HG02938 (cell line): Measurements from ENCODE around the gene C5AR2.
"Not testable (repeated sequence)": the region's sequence is repeated elsewhere in the genome, so short reads cannot be mapped to it uniquely, and the experiment has no call there.

Source experiments
- ATAC-seq: cut with Tn5 transposase; IDR thresholded peaks from one replicate; pipeline ENCODE4 v1.9.1; 2021; ENCODE audit warnings: mild to moderate bottlenecking, moderate library complexity; ENCODE audit not compliant: unreplicated experiment

Gene C5AR2

GRCh38 chr19:47358936-47359335, 27.0 kb downstream of the C5AR2 start:
- no peak for ATAC-seq

- no peak for ATAC-seq
Measured at GRCh38 chr19:47362321-47362720, 30.3 kb downstream of the C5AR2 start.

GRCh38 chr19:47363758-47364531, 32.0 kb downstream of the C5AR2 start:
- ATAC-seq = no peak

DNA sequence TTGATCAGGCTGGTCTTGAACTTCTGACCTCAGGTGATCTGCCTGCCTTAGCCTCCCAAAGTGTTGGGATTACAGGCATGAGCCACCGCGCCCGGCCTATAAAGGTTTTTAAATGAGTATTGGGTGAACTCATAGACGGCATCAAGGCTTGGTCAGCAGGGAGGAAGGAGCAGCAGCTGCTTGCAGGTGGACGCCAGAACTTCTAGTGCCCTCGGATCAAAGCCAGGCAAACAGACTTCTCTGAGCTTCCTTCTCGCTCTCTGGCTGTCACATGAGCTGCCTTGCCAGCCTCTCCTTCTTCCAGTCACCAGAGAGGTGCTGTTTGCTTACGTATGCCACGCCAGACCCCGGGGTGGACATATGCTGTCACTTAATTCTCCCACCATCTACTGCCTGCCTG, 33.5 kb downstream of the C5AR2 start:
- not testable (repeated sequence) for ATAC-seq

GRCh38 chr19:47370045-47370611, 38.2 kb downstream of the C5AR2 start:
- no peak for ATAC-seq

DNA sequence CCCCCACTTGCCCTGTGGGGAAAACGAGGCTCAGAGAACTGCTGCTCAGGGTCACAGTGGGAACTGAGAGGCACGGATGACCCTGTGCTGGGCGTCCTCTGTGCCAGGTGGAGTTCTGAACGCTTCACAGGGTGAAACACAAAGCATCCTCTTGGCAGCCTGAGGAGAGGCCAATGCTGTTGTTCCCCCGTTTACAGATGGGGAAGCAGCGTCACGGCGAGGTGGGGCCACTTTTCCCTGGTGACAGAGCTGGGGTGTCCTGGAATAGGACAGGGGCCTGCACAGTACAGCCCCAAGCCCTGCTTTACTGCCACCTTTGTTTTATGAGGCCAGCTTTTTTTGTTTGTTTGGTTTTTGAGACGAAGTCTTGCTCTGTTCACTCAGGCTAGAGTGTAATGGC, 39.3 kb downstream of the C5AR2 start:
- no peak for ATAC-seq

DNA sequence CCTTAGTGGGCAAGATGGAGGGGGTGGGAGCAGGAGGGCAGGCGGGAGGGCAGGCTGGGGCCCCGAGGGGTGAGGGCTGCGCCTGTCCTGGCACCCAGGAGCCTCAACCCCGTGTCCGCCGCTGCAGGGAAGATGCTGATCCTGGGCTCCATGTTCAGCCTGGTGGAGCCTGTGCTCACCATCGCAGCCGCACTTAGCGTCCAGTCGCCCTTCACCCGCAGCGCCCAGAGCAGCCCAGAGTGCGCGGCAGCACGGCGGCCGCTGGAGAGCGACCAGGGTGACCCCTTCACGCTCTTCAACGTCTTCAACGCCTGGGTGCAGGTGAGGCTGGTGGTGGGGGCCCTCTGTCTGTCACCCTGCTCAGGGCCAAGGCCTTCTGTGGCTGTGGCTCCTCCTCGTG, 40.6 kb downstream of the C5AR2 start:
- no peak for ATAC-seq

DNA sequence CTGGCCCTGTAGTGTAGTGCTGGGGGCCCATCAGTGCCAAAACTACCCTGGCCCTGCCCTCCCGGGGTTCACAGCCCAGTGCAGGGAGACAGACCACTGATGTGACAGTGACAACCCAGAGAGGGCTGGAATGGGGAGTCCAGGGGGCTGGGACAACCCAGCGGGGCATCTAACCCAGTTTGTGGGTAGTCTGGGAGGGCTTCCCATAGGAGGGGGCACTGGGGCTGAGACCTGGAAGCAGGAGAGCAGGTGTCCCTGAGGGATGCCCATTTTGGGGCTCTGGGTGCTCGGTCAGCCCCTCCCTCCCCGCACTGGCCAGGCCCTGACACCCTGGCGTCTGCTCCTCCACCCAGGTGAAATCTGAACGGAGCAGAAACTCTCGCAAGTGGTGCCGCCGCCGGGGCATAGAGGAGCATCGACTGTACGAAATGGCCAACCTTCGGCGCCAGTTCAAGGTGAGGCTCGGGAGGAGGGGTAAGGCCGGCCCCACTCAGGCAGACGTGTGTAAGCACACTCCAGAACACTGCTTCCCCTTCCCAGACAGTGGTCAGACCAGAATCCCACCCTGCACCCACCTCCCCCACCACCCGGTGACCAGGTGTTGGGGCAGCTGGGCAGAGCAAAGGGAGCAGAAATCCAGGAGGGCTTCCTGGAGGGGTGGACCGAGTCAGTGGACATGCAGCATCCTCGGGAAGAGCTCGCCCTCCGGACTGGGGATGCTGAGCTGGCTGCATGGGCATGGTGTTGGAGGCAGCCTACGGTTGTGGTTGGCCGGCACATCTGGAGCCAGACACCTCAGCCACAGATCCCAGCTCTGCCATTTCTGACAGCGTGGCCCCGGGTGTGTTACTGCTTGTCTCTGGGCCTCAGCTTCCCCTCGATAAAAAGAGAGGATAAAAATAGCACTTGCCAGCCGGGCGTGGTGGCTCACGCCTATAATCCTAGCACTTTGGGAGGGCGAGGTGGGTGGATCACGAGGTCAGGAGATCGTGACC, 41.6 kb downstream of the C5AR2 start:
- no peak for ATAC-seq

GRCh38 chr19:47374876-47375693, 43.1 kb downstream of the C5AR2 start:
- no peak for ATAC-seq

DNA sequence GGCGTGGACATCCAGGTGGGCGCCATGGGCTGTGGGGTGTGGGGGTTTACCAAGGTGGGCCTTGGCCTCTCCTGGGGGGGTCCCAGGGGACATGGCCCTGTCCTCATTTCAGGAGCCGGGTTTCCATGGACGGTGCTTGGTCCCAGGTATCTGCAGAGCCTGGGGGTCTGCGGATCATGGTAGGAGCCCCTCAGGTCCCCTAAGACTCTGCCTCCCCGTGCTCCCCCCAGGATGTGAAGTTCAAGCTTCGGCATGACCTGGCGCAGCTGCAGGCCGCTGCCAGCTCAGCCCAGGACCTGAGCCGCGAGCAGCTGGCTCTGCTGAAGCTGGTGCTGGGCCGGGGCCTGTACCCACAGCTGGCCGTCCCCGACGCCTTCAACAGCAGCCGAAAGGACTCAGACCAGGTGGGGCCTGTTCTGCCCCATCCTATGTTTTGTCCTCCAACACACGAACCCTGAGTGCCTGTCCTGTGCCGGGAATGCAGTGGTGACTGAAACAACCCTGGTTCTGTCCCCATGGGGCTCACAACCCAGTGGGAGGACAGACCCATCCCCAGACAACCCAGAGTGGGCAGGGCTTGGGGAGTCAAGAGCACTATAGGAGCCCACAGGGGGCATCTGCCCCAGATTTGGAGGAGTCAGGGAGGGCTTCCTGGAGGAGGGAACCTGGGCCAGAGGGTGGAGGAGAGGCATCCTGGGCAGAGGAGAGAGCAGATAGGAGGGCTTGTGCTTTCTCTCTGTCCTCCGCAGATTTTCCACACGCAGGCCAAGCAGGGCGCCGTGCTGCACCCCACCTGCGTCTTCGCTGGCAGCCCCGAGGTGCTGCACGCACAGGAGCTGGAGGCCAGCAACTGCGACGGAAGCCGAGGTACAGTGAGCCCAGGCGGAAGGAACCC, 44.0 kb downstream of the C5AR2 start:
- no peak for ATAC-seq

- no peak for ATAC-seq
Measured at GRCh38 chr19:47376589-47377144, 44.7 kb downstream of the C5AR2 start.

GRCh38 chr19:47377208-47377701, 45.3 kb downstream of the C5AR2 start:
- ATAC-seq = no peak

DNA sequence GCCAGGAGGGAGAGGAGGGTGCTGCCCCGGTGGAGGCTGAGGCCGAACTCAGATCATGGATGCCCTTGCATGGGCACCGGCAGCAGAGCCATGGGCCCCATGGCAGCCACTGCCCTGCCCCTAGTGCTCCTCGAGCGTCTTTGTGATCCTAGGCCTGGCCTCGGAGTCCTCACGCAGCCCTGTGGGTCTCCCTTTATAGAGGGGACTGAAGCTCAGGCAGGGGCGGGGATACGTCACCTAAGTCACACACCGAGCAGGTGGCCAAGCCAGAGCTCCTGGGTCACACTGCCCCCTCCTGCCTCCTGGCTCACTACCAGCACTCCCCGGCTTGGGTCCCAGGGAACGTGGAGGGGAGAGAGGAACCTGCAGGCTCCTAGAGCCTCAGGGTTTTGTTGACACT, 45.8 kb downstream of the C5AR2 start:
- ATAC-seq = no peak

GRCh38 chr19:47378246-47378645, 46.3 kb downstream of the C5AR2 start:
- no peak for ATAC-seq

GRCh38 chr19:47379381-47379938, 47.5 kb downstream of the C5AR2 start:
- ATAC-seq = no peak

- no peak for ATAC-seq
Measured at GRCh38 chr19:47380559-47380958, 48.6 kb downstream of the C5AR2 start.

DNA sequence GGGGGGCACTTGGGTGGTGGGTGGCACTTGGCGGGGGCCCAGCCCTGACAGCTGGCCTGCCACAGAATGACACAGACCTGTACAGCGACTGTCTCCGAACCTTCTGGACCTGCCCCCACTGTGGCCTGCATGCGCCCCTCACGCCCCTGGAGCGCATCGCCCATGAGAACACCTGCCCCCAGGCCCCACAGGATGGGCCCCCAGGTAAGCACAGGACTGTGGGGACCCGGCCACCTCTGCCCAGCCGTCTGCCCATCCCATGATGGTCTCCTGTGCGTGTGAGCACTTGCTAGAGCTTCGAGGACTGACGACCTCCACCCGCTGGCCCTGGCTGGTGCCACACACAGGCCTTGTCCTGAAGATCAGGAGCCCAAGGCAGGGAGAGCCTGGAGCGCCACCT, 49.1 kb downstream of the C5AR2 start:
- ATAC-seq = no peak

GRCh38 chr19:47381653-47382279, 49.8 kb downstream of the C5AR2 start:
- ATAC-seq = no peak
